SIG-M5 (cell line): ENCODE measurements around the gene MED28.
"Not testable (repeated sequence)": the region's sequence is repeated elsewhere in the genome, so short reads cannot be mapped to it uniquely, and the experiment has no call there.

Experiments used
- DNase-seq: peaks from one replicate; lab custom pipeline; 2025; lab: John Stamatoyannopoulos, UW

Gene MED28

GRCh38 chr4:17618926-17619325 lies 4.5 kb downstream of the MED28 start:
- DNase-seq: no peak

- no peak for DNase-seq
Observed at GRCh38 chr4:17619416-17620105, 5.1 kb downstream of the MED28 start.

GRCh38 chr4:17623451-17624001 lies 9.1 kb downstream of the MED28 start:
- no peak for DNase-seq

GRCh38 chr4:17624821-17625220 lies 10.4 kb downstream of the MED28 start:
- no peak for DNase-seq

- DNase-seq: no peak
Observed at GRCh38 chr4:17630228-17630627, 15.8 kb downstream of the MED28 start.

- no peak for DNase-seq
Observed at GRCh38 chr4:17633600-17633999, 19.2 kb downstream of the MED28 start.

- no peak for DNase-seq
Observed at GRCh38 chr4:17635056-17635455, 20.6 kb downstream of the MED28 start.

GRCh38 chr4:17636341-17636695 lies 21.9 kb downstream of the MED28 start:
- no peak for DNase-seq

GRCh38 chr4:17636696-17637622 lies 22.5 kb downstream of the MED28 start:
- DNase-seq: no peak

- no peak for DNase-seq
Observed at GRCh38 chr4:17639136-17639535, 24.7 kb downstream of the MED28 start.

- no peak for DNase-seq
Observed at GRCh38 chr4:17642398-17642783, 27.9 kb downstream of the MED28 start.

GRCh38 chr4:17646693-17647092 lies 32.3 kb downstream of the MED28 start:
- no peak for DNase-seq

- DNase-seq: no peak
Observed at GRCh38 chr4:17647176-17647806, 32.9 kb downstream of the MED28 start.

- no peak for DNase-seq
Observed at GRCh38 chr4:17647927-17648326, 33.5 kb downstream of the MED28 start.

- DNase-seq: no peak
Observed at GRCh38 chr4:17650406-17650805, 36.0 kb downstream of the MED28 start.

GRCh38 chr4:17654701-17655100 lies 40.3 kb downstream of the MED28 start:
- DNase-seq: no peak

- no peak for DNase-seq
Observed at GRCh38 chr4:17657090-17657489, 42.6 kb downstream of the MED28 start.

GRCh38 chr4:17657849-17658248 lies 43.4 kb downstream of the MED28 start:
- no peak for DNase-seq

- DNase-seq: not testable (repeated sequence)
Observed at GRCh38 chr4:17659196-17659595, 44.8 kb downstream of the MED28 start.

GRCh38 chr4:17662694-17663093 lies 48.3 kb downstream of the MED28 start:
- DNase-seq: no peak

- no peak for DNase-seq
Observed at GRCh38 chr4:17664755-17665154, 50.3 kb downstream of the MED28 start.

GRCh38 chr4:17665346-17665745 lies 50.9 kb downstream of the MED28 start:
- no peak for DNase-seq

- no peak for DNase-seq
Observed at GRCh38 chr4:17665852-17666251, 51.4 kb downstream of the MED28 start.
